Testis (tissue), 2 donors: ENCODE data around the gene PPIL1.

ENCODE experiments used
- CTCF ChIP-seq, 3 experiments: fragments of 450-650 bp in 2 of 3; fragments of 200-600 bp in 1 of 3; sonication (generic) in 1 of 3; IDR thresholded peaks; one replicate each; pipeline ENCODE4 v1.5.1; 2016 to 2019; ENCODE audit warnings: antibody characterized with exemption in 3 of 3, mild to moderate bottlenecking in 2 of 3, moderate library complexity in 1 of 3
- POLR2A ChIP-seq: fragments of 450-650 bp; IDR thresholded peaks from one replicate; pipeline ENCODE4 v1.6.1; 2017; ENCODE audit warnings: antibody characterized with exemption, mild to moderate bottlenecking, moderate library complexity

- TF ChIP-seq CTCF (IDR thresholded peaks at IDR 0.05) (no peak), POLR2A (no peak)
Measured at GRCh38 chr6:36884610-36885009, 10.0 kb upstream of the PPIL1 start.
